Fibroblast of mammary gland (primary cell): ENCODE results near the gene MTCL1.
A peak's percentile ranks its signal among the peaks of the same experiment; 100 is the strongest.

Experiments
- DNase-seq: peaks from one replicate; pipeline ENCODE4 v3.0.0-alpha.2; 2010; ENCODE audit warnings: low read depth
- H3K4me3 ChIP-seq: 2 replicates; pipeline ENCODE4 v1.5.1; 2011; ENCODE audit warnings: low read depth, mild to moderate bottlenecking, low read length, moderate library complexity; ENCODE audit not compliant: control insufficient read depth
- CTCF ChIP-seq: conservative IDR thresholded peaks from 2 replicates; pipeline ENCODE4 v1.5.1; 2011; ENCODE audit warnings: low read depth, low read length, inconsistent platforms; ENCODE audit not compliant: control insufficient read depth, insufficient read depth

The MTCL1 gene

GRCh38 chr18:8660316-8660715 is 45.0 kb upstream of the MTCL1 start:
- no peak for TF ChIP-seq CTCF
- DNase-seq: no peak

GRCh38 chr18:8661754-8662559 is 43.4 kb upstream of the MTCL1 start:
- no peak for DNase-seq
- no peak overlapping the region for H3K4me3 ChIP-seq
- TF ChIP-seq CTCF: no peak

More at GRCh38 chr18:8660316-8660715, 45.0 kb upstream of the MTCL1 start:
- no peak overlapping the region for H3K4me3 ChIP-seq

GRCh38 chr18:8662560-8663255 is 42.6 kb upstream of the MTCL1 start:
- no peak for TF ChIP-seq CTCF
- no peak overlapping the region for H3K4me3 ChIP-seq
- no peak for DNase-seq

- no peak overlapping the region for H3K4me3 ChIP-seq
- peak; percentile 46 for DNase-seq
- no peak for TF ChIP-seq CTCF
Measured at GRCh38 chr18:8667846-8668245, 37.5 kb upstream of the MTCL1 start.

GRCh38 chr18:8668381-8668780 is 37.0 kb upstream of the MTCL1 start:
- no peak for TF ChIP-seq CTCF
- DNase-seq: no peak
- no peak overlapping the region for H3K4me3 ChIP-seq

- no peak overlapping the region for H3K4me3 ChIP-seq
- DNase-seq: no peak
- no peak for TF ChIP-seq CTCF
Measured at GRCh38 chr18:8669571-8669970, 35.8 kb upstream of the MTCL1 start.
